WERI-Rb-1 (cell line): ENCODE measurements around the gene GLS.

Source experiments
- DNase-seq: peaks from one replicate; pipeline ENCODE4 v3.0.0-alpha.2; 2020
- H3K27ac ChIP-seq: fragments of 250-450 bp; sonication (Bioruptor Pico); 2 replicates; pipeline ENCODE4 v1.5.1; 2020; ENCODE audit warnings: mild to moderate bottlenecking, moderate library complexity
- H3K27me3 ChIP-seq: fragments of 250-450 bp; sonication (Bioruptor Pico); 2 replicates; pipeline ENCODE4 v1.5.1; 2021; ENCODE audit warnings: mild to moderate bottlenecking, low read depth, moderate library complexity; ENCODE audit not compliant: insufficient read depth, severe bottlenecking
- H3K36me3 ChIP-seq: fragments of 250-450 bp; sonication (Bioruptor Pico); 2 replicates; pipeline ENCODE4 v1.5.1; 2020; ENCODE audit warnings: mild to moderate bottlenecking, moderate library complexity
- H3K4me3 ChIP-seq: 2 replicates; pipeline ENCODE4 v1.5.1; 2011; ENCODE audit warnings: low read depth, mild to moderate bottlenecking, control low read depth, low read length
- H3K9me3 ChIP-seq: fragments of 250-450 bp; sonication (Bioruptor Pico); 2 replicates; pipeline ENCODE4 v1.5.1; 2021; ENCODE audit warnings: mild to moderate bottlenecking, moderate library complexity; ENCODE audit not compliant: severe bottlenecking
- TF ChIP-seq, protein P1 (sequence below): IDR thresholded peaks from 2 replicates; pipeline ENCODE4 v1.5.1; 2011; ENCODE audit warnings: low read depth, mild to moderate bottlenecking, control low read depth, inconsistent platforms, low read length

The GLS gene

DNA sequence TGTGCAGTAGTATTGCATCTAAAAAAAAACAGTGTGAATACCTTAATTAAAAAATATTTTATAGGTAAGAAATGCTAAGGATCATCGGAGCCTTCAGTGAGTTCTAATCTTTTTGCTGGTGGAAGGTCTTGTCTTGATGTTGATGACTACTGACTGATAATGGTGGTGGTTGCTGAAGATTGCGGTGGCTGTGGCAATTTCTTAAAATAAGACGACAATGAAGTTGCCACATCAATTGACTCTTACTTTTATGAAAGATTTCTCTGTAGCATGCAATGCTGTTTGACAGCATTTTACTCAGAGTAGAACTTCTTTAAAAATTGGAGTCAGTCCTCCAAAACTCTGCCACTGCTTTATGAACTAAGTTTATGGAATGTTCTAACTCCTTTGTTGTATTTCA is 36.2 kb downstream of the GLS start:
- Histone ChIP-seq H3K27ac (no peak overlapping the region), H3K9me3 (no peaks in the 10 kb centered on the region), H3K4me3 (no peak overlapping the region), H3K27me3 (no peaks in the 10 kb centered on the region), H3K36me3 (peaks cover 4% of the 10 kb centered on the region)
- TF ChIP-seq, protein P1, sequence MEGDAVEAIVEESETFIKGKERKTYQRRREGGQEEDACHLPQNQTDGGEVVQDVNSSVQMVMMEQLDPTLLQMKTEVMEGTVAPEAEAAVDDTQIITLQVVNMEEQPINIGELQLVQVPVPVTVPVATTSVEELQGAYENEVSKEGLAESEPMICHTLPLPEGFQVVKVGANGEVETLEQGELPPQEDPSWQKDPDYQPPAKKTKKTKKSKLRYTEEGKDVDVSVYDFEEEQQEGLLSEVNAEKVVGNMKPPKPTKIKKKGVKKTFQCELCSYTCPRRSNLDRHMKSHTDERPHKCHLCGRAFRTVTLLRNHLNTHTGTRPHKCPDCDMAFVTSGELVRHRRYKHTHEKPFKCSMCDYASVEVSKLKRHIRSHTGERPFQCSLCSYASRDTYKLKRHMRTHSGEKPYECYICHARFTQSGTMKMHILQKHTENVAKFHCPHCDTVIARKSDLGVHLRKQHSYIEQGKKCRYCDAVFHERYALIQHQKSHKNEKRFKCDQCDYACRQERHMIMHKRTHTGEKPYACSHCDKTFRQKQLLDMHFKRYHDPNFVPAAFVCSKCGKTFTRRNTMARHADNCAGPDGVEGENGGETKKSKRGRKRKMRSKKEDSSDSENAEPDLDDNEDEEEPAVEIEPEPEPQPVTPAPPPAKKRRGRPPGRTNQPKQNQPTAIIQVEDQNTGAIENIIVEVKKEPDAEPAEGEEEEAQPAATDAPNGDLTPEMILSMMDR = no peak
- DNase-seq = no peak

DNA sequence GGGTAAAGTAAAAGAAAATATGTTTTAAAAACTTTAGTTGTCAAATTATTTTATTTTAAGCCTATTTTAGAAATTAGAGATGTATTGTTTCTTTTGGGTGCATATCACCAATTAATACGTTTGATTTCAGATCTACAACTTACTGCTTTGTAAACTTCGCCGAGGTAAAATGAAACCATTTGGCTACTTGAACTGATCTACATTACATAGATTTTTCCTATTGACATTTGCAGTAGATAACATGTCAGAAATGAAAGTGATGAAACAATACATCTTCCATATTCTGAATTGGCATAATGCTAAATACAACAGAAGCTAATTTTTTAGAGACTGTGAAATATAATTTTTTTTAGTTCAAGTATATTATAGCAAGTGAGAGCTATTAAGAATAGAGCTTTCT is 39.5 kb downstream of the GLS start:
- peaks cover 8% of the 10 kb centered on the region for H3K36me3 ChIP-seq
- no peaks in the 10 kb centered on the region for H3K27me3 ChIP-seq
- no peaks in the 10 kb centered on the region for H3K9me3 ChIP-seq
- DNase-seq = no peak
- H3K27ac ChIP-seq = no peak overlapping the region
- no peak overlapping the region for H3K4me3 ChIP-seq
- TF ChIP-seq, protein P1 = no peak

DNA sequence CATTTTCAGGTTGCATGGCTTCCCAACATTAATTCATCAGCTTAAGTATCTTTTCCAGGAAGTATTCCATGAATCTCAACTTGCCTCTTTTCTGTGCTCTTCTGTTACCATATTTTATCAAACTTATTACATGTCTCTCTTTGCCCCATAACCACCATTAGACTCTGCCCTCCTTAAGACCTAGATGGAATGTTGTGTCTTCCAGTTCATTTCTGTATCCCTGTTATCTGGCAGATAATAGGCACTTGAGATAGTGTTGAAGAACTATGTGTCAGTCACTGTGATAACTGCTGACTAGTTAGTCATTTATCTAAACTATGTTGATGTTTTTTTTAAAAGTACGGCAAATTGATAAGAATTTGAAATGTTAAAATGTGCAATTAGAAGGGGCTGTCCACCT is 41.8 kb downstream of the GLS start:
- Histone ChIP-seq H3K4me3 (no peak overlapping the region), H3K9me3 (no peaks in the 10 kb centered on the region), H3K27me3 (no peaks in the 10 kb centered on the region), H3K27ac (no peak overlapping the region), H3K36me3 (peaks cover 6% of the 10 kb centered on the region)
- TF ChIP-seq, protein P1 = no peak
- no peak for DNase-seq

DNA sequence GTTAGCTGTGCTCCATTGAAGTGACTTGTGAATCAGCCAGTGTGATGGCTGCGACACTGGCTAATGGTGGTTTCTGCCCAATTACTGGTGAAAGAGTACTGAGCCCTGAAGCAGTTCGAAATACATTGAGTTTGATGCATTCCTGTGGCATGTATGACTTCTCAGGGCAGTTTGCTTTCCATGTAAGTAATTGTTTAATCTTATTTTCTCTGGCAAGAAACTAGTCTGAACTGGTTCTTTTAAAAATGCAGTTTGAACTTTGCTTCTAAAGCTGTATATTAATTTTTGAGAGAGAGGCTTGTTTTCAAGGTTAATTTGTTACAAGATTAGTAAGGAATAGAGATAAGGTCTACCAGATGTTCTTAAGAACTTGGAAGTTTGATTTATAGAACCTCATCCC is 46.7 kb downstream of the GLS start:
- Histone ChIP-seq H3K27ac (no peak overlapping the region), H3K27me3 (no peaks in the 10 kb centered on the region), H3K36me3 (peaks cover 14% of the 10 kb centered on the region), H3K4me3 (no peak overlapping the region), H3K9me3 (no peaks in the 10 kb centered on the region)
- TF ChIP-seq, protein P1 = no peak
- DNase-seq = no peak

DNA sequence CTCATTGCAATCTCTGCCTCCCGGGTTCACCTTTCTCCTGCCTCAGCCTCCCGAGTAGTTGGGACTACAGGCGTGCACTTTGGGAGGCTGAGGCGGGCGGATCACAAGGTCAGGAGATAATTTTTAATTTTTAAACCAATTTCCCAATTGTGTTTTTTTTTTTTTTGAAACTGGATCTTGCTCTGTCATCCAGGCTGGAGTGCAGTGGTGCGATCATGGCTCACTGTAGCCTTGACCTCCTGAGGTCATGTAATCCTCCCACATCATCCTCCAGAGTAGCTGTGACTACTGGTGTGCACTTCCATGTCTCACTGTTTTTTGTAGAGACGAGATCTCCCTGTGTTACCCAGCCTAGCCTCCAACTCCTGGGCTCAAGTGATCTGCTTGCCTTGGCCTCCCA is 49.3 kb downstream of the GLS start:
- Histone ChIP-seq H3K27ac (no peak overlapping the region), H3K4me3 (no peak overlapping the region), H3K36me3 (peaks cover 11% of the 10 kb centered on the region), H3K27me3 (no peaks in the 10 kb centered on the region), H3K9me3 (no peaks in the 10 kb centered on the region)
- TF ChIP-seq, protein P1 = no peak
- DNase-seq = no peak

DNA sequence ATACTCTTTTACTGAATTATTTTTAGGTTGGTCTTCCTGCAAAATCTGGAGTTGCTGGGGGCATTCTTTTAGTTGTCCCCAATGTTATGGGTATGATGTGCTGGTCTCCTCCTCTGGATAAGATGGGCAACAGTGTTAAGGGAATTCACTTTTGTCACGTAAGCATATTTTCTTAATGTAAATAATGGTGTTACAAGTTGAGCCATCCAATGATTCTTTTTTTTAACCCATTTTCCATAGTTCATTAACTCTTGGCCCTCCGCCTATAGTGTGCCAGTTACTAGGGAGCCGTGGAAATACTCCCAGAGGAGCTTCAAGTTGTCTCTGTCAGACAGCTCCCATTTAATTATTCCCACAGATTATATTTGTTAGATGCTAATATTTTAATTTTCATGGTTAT is 49.8 kb downstream of the GLS start:
- no peak for DNase-seq
- Histone ChIP-seq H3K9me3 (no peaks in the 10 kb centered on the region), H3K36me3 (peaks cover 11% of the 10 kb centered on the region), H3K4me3 (no peak overlapping the region), H3K27me3 (no peaks in the 10 kb centered on the region), H3K27ac (no peak overlapping the region)
- TF ChIP-seq, protein P1 = no peak
